NCI-H460 (cell line): ENCODE measurements around the gene MSANTD2. TPM values are rescaled to one million over a fixed set of nuclear protein-coding genes. Genes with fewer than 3 reads are reported as not detected.

ENCODE experiments used
- total RNA-seq: library from RNA; depleted of rRNA; stranded (reverse); fragments of >200 nt; shearing (Covaris generic); gene quantifications from 2 replicates; pipeline ENCODE4 v1.2.3, GENCODE V29; 2014; rRNA removed

Gene MSANTD2
- total RNA-seq, 1 experiment from 2014 or later = 8.0 TPM

Other genes starting within 250 kb of the MSANTD2 start
- gene OR8A1, start 230.4 kb downstream of the MSANTD2 start, total RNA-seq = not detected in 2 replicates
- not detected in 2 replicates for gene PANX3, start 189.0 kb downstream of the MSANTD2 start, total RNA-seq
- 23.8 and 30.3 TPM in 2 replicates for gene TBRG1, start 177.5 kb downstream of the MSANTD2 start, total RNA-seq
- gene SIAE, start 126.7 kb downstream of the MSANTD2 start, total RNA-seq = 17.4 and 19.0 TPM in 2 replicates
- 12.7 and 14.0 TPM in 2 replicates for gene SPA17, start 126.5 kb downstream of the MSANTD2 start, total RNA-seq
- gene NRGN, start 60.5 kb downstream of the MSANTD2 start, total RNA-seq = not detected in 2 replicates
- gene VSIG2, start 48.2 kb downstream of the MSANTD2 start, total RNA-seq = not detected in 2 replicates
- 0.15 and 0.23 TPM in 2 replicates for gene ESAM, start 38.1 kb downstream of the MSANTD2 start, total RNA-seq
- gene ROBO3, start 65.0 kb upstream of the MSANTD2 start, total RNA-seq = 7.9 and 8.9 TPM in 2 replicates
- gene ROBO4, start 97.5 kb upstream of the MSANTD2 start, total RNA-seq = not detected in 2 replicates
- gene HEPN1, start 118.8 kb upstream of the MSANTD2 start, total RNA-seq = not detected in 2 replicates
- not detected in 2 replicates for gene HEPACAM, start 135.6 kb upstream of the MSANTD2 start, total RNA-seq
- 1.8 and 2.3 TPM in 2 replicates for gene CCDC15, start 153.8 kb upstream of the MSANTD2 start, total RNA-seq